Prostate gland (tissue), 2 donors: ENCODE results near the gene NHLH2. TPM values are rescaled to one million over a fixed set of nuclear protein-coding genes. Genes with fewer than 3 reads are reported as not detected.

Source experiments
- DNase-seq: peaks from one replicate; pipeline ENCODE4 v3.0.0-alpha.2; 2019; ENCODE audit warnings: low spot score
- H3K27ac ChIP-seq, 2 donors: fragments of 200-600 bp; sonication (generic); 2 replicates each; pipeline ENCODE4 v1.5.1; 2017 to 2019
- H3K27me3 ChIP-seq: fragments of 200-600 bp; sonication (generic); replicated peaks from 2 replicates; pipeline ENCODE4 v1.5.1; 2019; ENCODE audit not compliant: insufficient read depth
- H3K36me3 ChIP-seq, 2 donors: fragments of 200-600 bp; sonication (generic); 1 replicate in 1 of 2; 2 replicates in 1 of 2; pipeline versions ENCODE4 v1.5.1 to v1.8.1; 2017 to 2019
- H3K4me1 ChIP-seq: fragments of 200-600 bp; sonication (generic); replicated peaks from 2 replicates; pipeline ENCODE4 v1.5.1; 2019
- H3K4me3 ChIP-seq, 2 donors: fragments of 200-600 bp; sonication (generic); 2 replicates each; pipeline ENCODE4 v1.5.1; 2017 to 2019
- H3K9me3 ChIP-seq: fragments of 200-600 bp; sonication (generic); 2 replicates; pipeline ENCODE4 v1.5.1; 2017
- POLR2A ChIP-seq: fragments of 450-650 bp; IDR thresholded peaks from one replicate; pipeline ENCODE4 v1.6.1; 2016; ENCODE audit warnings: antibody characterized with exemption, mild to moderate bottlenecking
- POLR2AphosphoS5 ChIP-seq: sonication (generic); formaldehyde crosslinking; IDR thresholded peaks from one replicate; pipeline ENCODE4 v1.6.1; 2017; ENCODE audit warnings: antibody characterized with exemption
- WGBS: methylation state at CpG from one replicate; pipeline ENCODE4 v1.1.5; 2018; 5-methylcytosine and 5-hydroxymethylcytosine counted together
- intact Hi-C: fragments of 100-400 bp; cut with DNase I; formaldehyde crosslinking; loops from one replicate; pipeline ENCODE4 v1.14.2; 2022
- total RNA-seq, 2 donors: library from RNA; depleted of rRNA; stranded (reverse); fragments of >200 nt; gene quantifications; one replicate each; pipeline ENCODE4 v1.1.0, GENCODE V29; 2016
- TF ChIP-seq, protein P1 (sequence below), 4 experiments: fragments of 200-600 bp in 2 of 4; fragments of 450-650 bp in 2 of 4; sonication (generic) in 2 of 4; IDR thresholded peaks; 1 replicate in 3 of 4; 2 replicates in 1 of 4; pipeline ENCODE4 v1.5.1; 2016 to 2019; ENCODE audit warnings: antibody characterized with exemption in 4 of 4, mild to moderate bottlenecking in 2 of 4, moderate library complexity in 2 of 4

NHLH2 gene
- total RNA-seq, 2 donors from 2014 or later = 0.74 TPM; not detected in 1

DNA sequence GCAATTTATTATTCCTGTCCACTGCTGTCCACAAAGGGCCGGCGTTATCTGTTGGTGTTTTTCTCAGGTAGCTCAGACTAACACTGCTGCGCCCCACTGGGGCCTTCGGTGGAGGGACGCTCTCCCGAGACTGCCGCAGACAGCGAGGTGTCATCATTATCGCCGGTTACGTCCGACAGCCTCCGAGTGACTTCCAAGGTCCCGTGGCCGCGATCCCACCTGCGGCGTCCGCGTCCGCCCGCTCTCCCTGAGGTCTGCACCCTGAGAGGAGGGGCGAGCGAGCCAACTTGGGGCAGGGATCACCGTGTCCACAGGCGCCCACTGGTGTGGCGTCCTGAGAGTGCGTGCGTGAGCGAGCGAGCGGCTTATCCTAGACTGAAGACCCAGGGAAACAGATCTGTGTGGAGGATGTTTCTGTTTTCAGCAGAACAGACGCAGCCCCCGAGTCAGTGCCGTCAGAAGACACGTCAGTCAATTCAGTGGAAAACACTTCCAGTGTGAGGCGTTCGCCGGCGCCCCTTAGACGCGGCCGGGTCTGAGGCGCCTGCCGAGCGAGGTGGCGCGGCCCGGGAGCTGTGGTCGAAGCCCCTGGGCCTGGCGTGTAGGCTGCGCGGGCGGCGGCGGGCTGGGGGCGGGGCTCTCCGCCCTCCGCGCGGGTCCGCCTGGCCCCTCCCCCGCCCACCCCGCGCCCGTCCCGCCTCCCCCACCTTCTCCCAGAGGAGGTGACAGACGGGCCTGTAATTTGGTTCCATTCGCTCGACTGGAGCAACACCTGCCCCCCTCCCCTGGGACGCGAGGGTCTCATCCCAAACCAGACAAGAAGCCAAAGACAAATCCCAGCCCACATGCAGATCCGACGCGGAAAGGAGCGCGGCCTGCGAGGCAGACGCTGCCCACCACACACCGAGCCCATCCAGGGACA, 12.6 kb downstream of the NHLH2 start:
- 7% methylated on average over 61 of the region's 80 CpGs for WGBS
- no peaks in the 10 kb centered on the region for H3K4me1 ChIP-seq
- peak overlapping the region in 1 of 2 donors; percentile 35 for H3K27ac ChIP-seq
- no peak for DNase-seq
- intact Hi-C loops = no loop called here
- no peaks in the 10 kb centered on the region for H3K27me3 ChIP-seq
- TF ChIP-seq, protein P1, sequence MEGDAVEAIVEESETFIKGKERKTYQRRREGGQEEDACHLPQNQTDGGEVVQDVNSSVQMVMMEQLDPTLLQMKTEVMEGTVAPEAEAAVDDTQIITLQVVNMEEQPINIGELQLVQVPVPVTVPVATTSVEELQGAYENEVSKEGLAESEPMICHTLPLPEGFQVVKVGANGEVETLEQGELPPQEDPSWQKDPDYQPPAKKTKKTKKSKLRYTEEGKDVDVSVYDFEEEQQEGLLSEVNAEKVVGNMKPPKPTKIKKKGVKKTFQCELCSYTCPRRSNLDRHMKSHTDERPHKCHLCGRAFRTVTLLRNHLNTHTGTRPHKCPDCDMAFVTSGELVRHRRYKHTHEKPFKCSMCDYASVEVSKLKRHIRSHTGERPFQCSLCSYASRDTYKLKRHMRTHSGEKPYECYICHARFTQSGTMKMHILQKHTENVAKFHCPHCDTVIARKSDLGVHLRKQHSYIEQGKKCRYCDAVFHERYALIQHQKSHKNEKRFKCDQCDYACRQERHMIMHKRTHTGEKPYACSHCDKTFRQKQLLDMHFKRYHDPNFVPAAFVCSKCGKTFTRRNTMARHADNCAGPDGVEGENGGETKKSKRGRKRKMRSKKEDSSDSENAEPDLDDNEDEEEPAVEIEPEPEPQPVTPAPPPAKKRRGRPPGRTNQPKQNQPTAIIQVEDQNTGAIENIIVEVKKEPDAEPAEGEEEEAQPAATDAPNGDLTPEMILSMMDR (IDR thresholded peaks at IDR 0.05) = peak in 1 of 4 experiments; percentile 11
- no peak for TF ChIP-seq POLR2A
- H3K36me3 ChIP-seq = no peaks in the 10 kb centered on the region
- no peaks in the 10 kb centered on the region for H3K9me3 ChIP-seq
- H3K4me3 ChIP-seq = peak overlapping the region; percentile 33 to 48

DNA sequence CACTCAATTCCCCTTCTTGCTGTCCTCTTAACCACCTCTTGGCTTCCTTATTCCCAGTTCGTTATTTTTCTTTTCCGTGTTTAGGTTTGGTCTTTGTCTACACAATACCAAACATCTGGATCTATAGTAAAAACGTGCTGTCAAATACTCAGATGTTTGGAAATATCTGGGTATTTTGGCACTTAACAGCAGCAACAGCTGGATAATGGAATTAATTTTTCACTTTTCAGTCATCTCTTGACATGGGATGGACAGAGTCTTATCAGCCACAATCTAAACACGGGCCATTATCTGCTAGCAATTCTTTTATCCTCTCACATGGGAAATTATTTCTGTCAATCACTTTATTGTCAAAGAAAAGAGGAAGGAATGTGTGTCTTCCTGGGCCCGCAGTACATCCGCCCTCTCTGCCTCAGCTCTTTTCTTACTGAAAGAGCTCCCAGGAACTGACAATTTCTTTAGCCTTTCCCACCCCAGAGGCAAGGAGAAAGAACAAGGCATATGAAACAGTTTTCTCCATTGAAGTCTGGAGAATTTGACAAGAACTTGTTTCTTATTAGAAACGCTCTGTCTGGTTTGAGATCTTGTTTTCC, 13.4 kb downstream of the NHLH2 start:
- Histone ChIP-seq H3K36me3 (no peaks in the 10 kb centered on the region), H3K27ac (no peak overlapping the region), H3K4me3 (peak overlapping the region in 1 of 2 donors; percentile 48), H3K9me3 (no peaks in the 10 kb centered on the region), H3K4me1 (no peaks in the 10 kb centered on the region), H3K27me3 (no peaks in the 10 kb centered on the region)
- WGBS = 72% methylated on average over 7 of the region's 7 CpGs
- DNase-seq = no peak
- TF ChIP-seq POLR2AphosphoS5 (no peak), POLR2A (no peak)
- TF ChIP-seq, protein P1 (IDR thresholded peaks at IDR 0.05) = no peak
- intact Hi-C loops = no loop called here

DNA sequence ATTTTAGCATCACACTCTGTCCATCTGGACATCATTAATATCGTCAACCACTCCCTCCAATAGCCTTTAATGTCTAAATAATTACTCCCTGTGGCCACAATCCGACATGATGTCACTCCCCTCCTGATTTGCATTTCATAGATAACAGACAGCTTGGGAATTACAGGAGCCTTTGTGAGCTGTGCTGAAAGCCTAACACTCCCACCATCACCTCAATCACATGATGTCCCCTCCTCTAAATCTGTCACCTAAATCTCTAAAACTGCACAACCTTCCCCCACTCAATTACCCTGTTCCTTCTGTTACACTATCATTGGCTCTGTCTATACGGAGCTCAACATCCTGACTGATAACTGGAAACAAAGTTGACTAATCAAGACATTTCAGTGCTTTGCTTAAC, 14.3 kb downstream of the NHLH2 start:
- Histone ChIP-seq H3K9me3 (no peaks in the 10 kb centered on the region), H3K27me3 (no peaks in the 10 kb centered on the region), H3K27ac (no peak overlapping the region), H3K4me3 (no peak overlapping the region), H3K4me1 (no peaks in the 10 kb centered on the region), H3K36me3 (no peaks in the 10 kb centered on the region)
- DNase-seq = no peak
- 40% methylated on average over 3 of the region's 3 CpGs for WGBS
- no peak for TF ChIP-seq POLR2A
- TF ChIP-seq, protein P1 (IDR thresholded peaks at IDR 0.05) = no peak
- TF ChIP-seq POLR2AphosphoS5 = no peak
- intact Hi-C loops = no loop called here

DNA sequence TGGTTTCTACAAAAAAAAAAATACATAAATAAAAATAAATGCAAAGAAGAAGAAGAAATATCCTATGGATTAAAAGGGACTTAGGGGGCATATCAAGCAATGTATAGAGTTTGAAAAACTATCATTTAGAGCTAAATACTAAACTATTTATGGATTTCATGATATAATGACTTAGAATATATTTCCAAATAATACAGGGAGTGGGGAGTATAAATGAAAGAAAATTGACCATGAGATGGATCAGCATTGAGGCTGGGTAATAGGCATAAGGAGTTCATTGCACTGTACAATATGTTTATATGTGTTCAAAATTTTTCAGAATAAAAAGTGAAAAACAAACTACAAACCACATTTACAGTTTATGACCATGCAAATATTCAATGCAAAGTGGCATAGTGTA, 18.8 kb downstream of the NHLH2 start:
- Histone ChIP-seq H3K27ac (no peak overlapping the region), H3K4me3 (no peak overlapping the region), H3K4me1 (no peaks in the 10 kb centered on the region), H3K36me3 (no peaks in the 10 kb centered on the region), H3K9me3 (no peaks in the 10 kb centered on the region), H3K27me3 (no peaks in the 10 kb centered on the region)
- DNase-seq = no peak
- TF ChIP-seq POLR2A (no peak), POLR2AphosphoS5 (no peak)
- TF ChIP-seq, protein P1 (IDR thresholded peaks at IDR 0.05) = no peak
- intact Hi-C loops = no loop called here
